ENCODE data around the gene PCK1. TPM values are rescaled to one million over a fixed set of nuclear protein-coding genes. Genes with fewer than 3 reads are reported as not detected.

PCK1 gene
- total RNA-seq, 1 experiment from 2014 or later: 1.2 TPM

- Histone ChIP-seq H3K27ac (ENCODE audit: low read length) (no peak overlapping the region), H3K36me3 (ENCODE audit: insufficient read depth, low read length) (no peaks in the 10 kb centered on the region), H3K79me2 (ENCODE audit: low read length) (no peaks in the 10 kb centered on the region), H3K4me2 (ENCODE audit: low read depth, low read length, poor library complexity, severe bottlenecking) (peak overlapping the region; percentile 38), H3K9me2 (replicated peaks; ENCODE audit: insufficient read depth, low read length) (no peaks in the 10 kb centered on the region), H3K9ac (ENCODE audit: low read length) (no peak overlapping the region), H3K27me3 (ENCODE audit: low read length) (no peaks in the 10 kb centered on the region; the same call in 1 of the 2 replicates), H3K9me3 (ENCODE audit: low read length) (no peaks in the 10 kb centered on the region), H4K20me1 (ENCODE audit: insufficient read depth, low read depth, low read length) (no peaks in the 10 kb centered on the region), H3K4me1 (ENCODE audit: low read length) (peaks cover 21% of the 10 kb centered on the region), H2AFZ (ENCODE audit: low read length) (no peak overlapping the region), H3K4me3 (ENCODE audit: low read length) (peak overlapping the region; percentile 9; the same call in 1 of the 2 replicates)
- no peak for DNase-seq
Measured at GRCh38 chr20:57613481-57613921, 52.6 kb downstream of the PCK1 start.

- H3K27ac ChIP-seq (ENCODE audit: low read length): no peak overlapping the region
- H3K36me3 ChIP-seq (ENCODE audit: insufficient read depth, low read length): no peaks in the 10 kb centered on the region
- peaks cover 30% of the 10 kb centered on the region for H3K4me1 ChIP-seq (ENCODE audit: low read length)
Measured at GRCh38 chr20:57614490-57615444, 53.9 kb downstream of the PCK1 start.

GRCh38 chr20:57615445-57615811 is 54.5 kb downstream of the PCK1 start:
- Histone ChIP-seq H2AFZ (ENCODE audit: low read length) (no peak overlapping the region), H3K4me3 (ENCODE audit: low read length) (no peak overlapping the region), H3K27me3 (ENCODE audit: low read length) (peaks cover 3% of the 10 kb centered on the region; the same call in 1 of the 2 replicates), H3K4me2 (ENCODE audit: low read depth, low read length, poor library complexity, severe bottlenecking) (no peak overlapping the region), H3K9me2 (replicated peaks; ENCODE audit: insufficient read depth, low read length) (no peaks in the 10 kb centered on the region), H3K9me3 (ENCODE audit: low read length) (no peaks in the 10 kb centered on the region), H3K36me3 (ENCODE audit: insufficient read depth, low read length) (no peaks in the 10 kb centered on the region), H3K27ac (ENCODE audit: low read length) (no peak overlapping the region), H4K20me1 (ENCODE audit: insufficient read depth, low read depth, low read length) (no peaks in the 10 kb centered on the region), H3K79me2 (ENCODE audit: low read length) (no peaks in the 10 kb centered on the region), H3K4me1 (ENCODE audit: low read length) (peaks cover 37% of the 10 kb centered on the region), H3K9ac (ENCODE audit: low read length) (no peak overlapping the region)
- DNase-seq: no peak

More at GRCh38 chr20:57614490-57615444, 53.9 kb downstream of the PCK1 start:
- Histone ChIP-seq H4K20me1 (ENCODE audit: insufficient read depth, low read depth, low read length) (no peaks in the 10 kb centered on the region), H3K9ac (ENCODE audit: low read length) (no peak overlapping the region), H3K4me2 (ENCODE audit: low read depth, low read length, poor library complexity, severe bottlenecking) (no peak overlapping the region), H3K27me3 (ENCODE audit: low read length) (peaks cover 3% of the 10 kb centered on the region; the same call in 1 of the 2 replicates), H3K4me3 (ENCODE audit: low read length) (no peak overlapping the region), H3K9me2 (replicated peaks; ENCODE audit: insufficient read depth, low read length) (no peaks in the 10 kb centered on the region), H2AFZ (ENCODE audit: low read length) (no peak overlapping the region), H3K79me2 (ENCODE audit: low read length) (no peaks in the 10 kb centered on the region), H3K9me3 (ENCODE audit: low read length) (no peaks in the 10 kb centered on the region)
- no peak for DNase-seq

GRCh38 chr20:57616143-57616951 is 55.4 kb downstream of the PCK1 start:
- Histone ChIP-seq H3K9ac (ENCODE audit: low read length) (no peak overlapping the region), H3K9me2 (replicated peaks; ENCODE audit: insufficient read depth, low read length) (no peaks in the 10 kb centered on the region), H4K20me1 (ENCODE audit: insufficient read depth, low read depth, low read length) (no peaks in the 10 kb centered on the region), H3K4me1 (ENCODE audit: low read length) (peaks cover 46% of the 10 kb centered on the region), H3K79me2 (ENCODE audit: low read length) (no peaks in the 10 kb centered on the region), H3K36me3 (ENCODE audit: insufficient read depth, low read length) (no peaks in the 10 kb centered on the region), H3K9me3 (ENCODE audit: low read length) (no peaks in the 10 kb centered on the region), H3K27me3 (ENCODE audit: low read length) (peaks cover 3% of the 10 kb centered on the region; the same call in 1 of the 2 replicates), H3K4me3 (ENCODE audit: low read length) (no peak overlapping the region), H3K27ac (ENCODE audit: low read length) (no peak overlapping the region), H3K4me2 (ENCODE audit: low read depth, low read length, poor library complexity, severe bottlenecking) (no peak overlapping the region), H2AFZ (ENCODE audit: low read length) (no peak overlapping the region)
- DNase-seq: no peak

GRCh38 chr20:57617079-57617795 is 56.3 kb downstream of the PCK1 start:
- Histone ChIP-seq H3K27me3 (ENCODE audit: low read length) (peaks cover 3% of the 10 kb centered on the region; the same call in 1 of the 2 replicates), H3K4me2 (ENCODE audit: low read depth, low read length, poor library complexity, severe bottlenecking) (no peak overlapping the region), H3K27ac (ENCODE audit: low read length) (no peak overlapping the region), H3K36me3 (ENCODE audit: insufficient read depth, low read length) (no peaks in the 10 kb centered on the region), H3K4me3 (ENCODE audit: low read length) (no peak overlapping the region), H3K9me3 (ENCODE audit: low read length) (no peaks in the 10 kb centered on the region), H2AFZ (ENCODE audit: low read length) (no peak overlapping the region), H3K9ac (ENCODE audit: low read length) (no peak overlapping the region), H3K9me2 (replicated peaks; ENCODE audit: insufficient read depth, low read length) (no peaks in the 10 kb centered on the region), H3K79me2 (ENCODE audit: low read length) (no peaks in the 10 kb centered on the region), H4K20me1 (ENCODE audit: insufficient read depth, low read depth, low read length) (no peaks in the 10 kb centered on the region), H3K4me1 (ENCODE audit: low read length) (peaks cover 51% of the 10 kb centered on the region)
- DNase-seq: no peak

Other genes with a start within 250 kb of the PCK1 start
- not detected in 2 replicates for gene SPO11, start 231.3 kb upstream of the PCK1 start, total RNA-seq (2014; rRNA removed; shearing (Covaris generic); ENCODE audit: low replicate concordance)
- 19.0 and 59.6 TPM in 2 replicates for gene RAE1, start 209.9 kb upstream of the PCK1 start, total RNA-seq (2014; rRNA removed; shearing (Covaris generic); ENCODE audit: low replicate concordance)
- gene RBM38, start 169.7 kb upstream of the PCK1 start, total RNA-seq (2014; rRNA removed; shearing (Covaris generic); ENCODE audit: low replicate concordance): 261 and 436 TPM in 2 replicates
- gene CTCFL, start 36.0 kb upstream of the PCK1 start, total RNA-seq (2014; rRNA removed; shearing (Covaris generic); ENCODE audit: low replicate concordance): not detected in 2 replicates
- gene ZBP1, start 59.3 kb downstream of the PCK1 start, total RNA-seq (2014; rRNA removed; shearing (Covaris generic); ENCODE audit: low replicate concordance): 2.9 and 7.6 TPM in 2 replicates
- 1.6 and 1.9 TPM in 2 replicates for gene PMEPA1, start 148.9 kb downstream of the PCK1 start, total RNA-seq (2014; rRNA removed; shearing (Covaris generic); ENCODE audit: low replicate concordance)